HG03139 (cell line): ENCODE results near the gene ROBO1.

ENCODE experiments used
- ATAC-seq: cut with Tn5 transposase; IDR thresholded peaks from one replicate; pipeline ENCODE4 v1.9.1; 2021; ENCODE audit not compliant: unreplicated experiment

Gene ROBO1

DNA sequence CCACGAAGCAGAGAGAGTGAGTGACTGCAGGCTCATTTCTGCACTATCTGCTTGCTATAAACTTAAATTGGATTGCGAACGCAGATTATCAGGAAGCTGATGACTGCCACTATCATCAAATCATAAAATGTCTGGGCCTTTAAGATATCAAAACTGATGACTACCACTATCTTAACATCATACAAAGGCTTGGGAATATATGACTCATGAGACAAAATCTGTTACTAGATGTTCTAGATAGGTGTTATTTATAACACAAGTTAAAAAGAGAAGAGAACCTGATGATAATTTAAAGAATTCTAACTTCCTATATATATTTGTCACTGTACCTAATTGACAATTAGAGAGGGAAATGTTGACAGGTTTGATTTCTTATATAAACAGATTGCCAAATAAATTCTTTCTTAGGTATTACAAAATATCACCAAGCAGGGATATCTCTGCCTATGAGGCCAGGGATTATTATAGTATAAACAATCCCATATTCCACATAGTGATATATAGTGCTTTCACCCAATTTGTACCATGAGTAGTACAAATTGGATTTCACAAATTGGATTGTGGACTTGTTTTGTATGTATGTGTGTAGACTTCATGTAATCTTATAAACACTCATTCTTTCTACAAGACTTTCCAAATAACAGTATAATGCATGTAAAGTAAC is 1157.2 kb downstream of the ROBO1 start:
- ATAC-seq, result no peak

DNA sequence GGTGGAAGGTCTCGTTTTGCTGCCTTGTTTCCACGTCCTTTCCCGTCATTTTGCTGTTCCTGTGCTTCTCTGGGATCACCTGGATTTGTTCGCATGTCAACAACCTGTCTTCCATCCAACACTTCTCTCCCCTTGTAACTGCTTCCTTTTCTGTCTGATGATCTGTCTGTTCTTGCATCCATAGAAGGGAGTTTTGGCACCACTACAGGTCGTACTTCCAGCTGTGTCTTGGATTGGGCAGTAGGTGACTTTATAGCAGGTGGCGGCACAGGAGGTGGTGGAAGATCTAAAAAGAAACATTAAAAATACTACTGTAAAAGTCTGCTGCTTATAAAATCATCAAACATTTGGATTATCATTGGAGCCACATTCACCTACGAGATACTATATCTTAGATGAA is 1161.0 kb downstream of the ROBO1 start:
- no peak for ATAC-seq

DNA sequence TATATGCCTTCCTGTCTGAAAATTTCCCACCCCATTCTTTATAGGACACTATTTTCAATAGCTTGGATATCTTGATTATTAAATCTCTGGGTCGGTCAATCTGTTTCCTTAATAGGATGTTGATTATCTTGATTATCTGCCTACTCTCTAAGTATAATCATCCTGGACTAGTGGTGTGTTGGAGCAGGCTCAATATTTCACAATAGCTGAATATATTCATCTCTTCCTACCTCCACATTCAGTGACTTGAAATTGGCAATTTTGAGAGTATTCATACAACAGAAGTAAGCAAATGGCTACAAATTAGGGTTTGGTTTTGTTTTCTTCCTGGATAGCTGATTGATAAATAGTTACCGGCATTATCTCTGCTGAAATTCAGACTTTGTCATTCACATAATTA is 1162.6 kb downstream of the ROBO1 start:
- no peak for ATAC-seq

DNA sequence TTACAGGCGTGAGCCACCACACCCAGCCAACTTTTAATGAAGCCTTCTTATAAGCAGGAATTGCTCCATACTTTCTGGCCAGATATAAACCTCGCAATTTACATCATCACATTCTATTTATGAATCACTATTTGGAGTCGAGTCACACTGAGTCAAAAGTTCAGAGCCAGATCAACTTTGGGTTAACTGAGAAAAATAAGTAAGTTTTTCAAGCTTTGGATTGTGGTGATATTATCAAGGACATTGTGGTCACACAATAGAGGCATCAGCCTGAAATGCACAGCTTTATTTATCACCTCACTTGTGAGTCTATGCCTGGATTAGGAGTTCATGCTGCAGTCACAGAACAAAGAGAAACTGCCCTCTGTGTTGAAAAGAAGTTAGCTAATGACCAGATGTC is 1163.5 kb downstream of the ROBO1 start:
- ATAC-seq, result no peak

DNA sequence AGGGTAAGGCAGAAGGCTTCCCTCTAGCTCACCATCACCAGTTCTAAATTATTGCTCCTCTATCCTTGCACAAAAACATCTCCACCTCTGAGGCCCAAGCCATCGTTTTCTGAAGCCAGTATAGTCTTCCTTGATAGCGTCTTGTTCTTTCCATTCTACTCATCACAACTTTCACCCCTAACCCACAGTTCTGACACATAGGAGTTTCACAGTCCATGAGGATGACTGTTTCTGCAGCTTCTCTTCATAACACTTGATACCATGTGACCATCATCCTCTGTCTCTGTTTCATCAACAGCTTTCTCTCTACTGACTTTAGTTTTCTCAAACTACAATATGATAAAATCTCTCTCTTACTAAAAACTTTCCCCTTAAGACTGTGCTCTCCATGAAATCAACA is 1166.5 kb downstream of the ROBO1 start:
- ATAC-seq, result no peak

DNA sequence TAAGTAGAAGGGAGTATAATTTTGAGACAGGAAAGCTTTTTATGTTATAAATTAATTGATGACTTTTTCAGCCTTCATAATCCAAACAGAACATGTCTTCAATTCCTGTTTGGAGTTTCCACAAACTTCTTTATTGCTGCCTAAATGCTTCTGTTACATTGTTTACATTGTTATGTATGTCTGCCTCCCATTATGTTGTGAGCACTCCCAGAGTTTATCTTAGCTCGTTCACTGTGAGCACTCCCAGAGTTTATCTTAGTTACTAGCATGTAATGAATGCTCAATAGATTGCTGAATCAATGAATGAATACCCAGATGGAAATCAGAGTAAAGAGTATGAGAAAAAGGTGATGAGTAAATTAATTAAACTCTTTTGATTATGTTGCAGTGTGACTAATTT is 1178.0 kb downstream of the ROBO1 start:
- ATAC-seq, result no peak

DNA sequence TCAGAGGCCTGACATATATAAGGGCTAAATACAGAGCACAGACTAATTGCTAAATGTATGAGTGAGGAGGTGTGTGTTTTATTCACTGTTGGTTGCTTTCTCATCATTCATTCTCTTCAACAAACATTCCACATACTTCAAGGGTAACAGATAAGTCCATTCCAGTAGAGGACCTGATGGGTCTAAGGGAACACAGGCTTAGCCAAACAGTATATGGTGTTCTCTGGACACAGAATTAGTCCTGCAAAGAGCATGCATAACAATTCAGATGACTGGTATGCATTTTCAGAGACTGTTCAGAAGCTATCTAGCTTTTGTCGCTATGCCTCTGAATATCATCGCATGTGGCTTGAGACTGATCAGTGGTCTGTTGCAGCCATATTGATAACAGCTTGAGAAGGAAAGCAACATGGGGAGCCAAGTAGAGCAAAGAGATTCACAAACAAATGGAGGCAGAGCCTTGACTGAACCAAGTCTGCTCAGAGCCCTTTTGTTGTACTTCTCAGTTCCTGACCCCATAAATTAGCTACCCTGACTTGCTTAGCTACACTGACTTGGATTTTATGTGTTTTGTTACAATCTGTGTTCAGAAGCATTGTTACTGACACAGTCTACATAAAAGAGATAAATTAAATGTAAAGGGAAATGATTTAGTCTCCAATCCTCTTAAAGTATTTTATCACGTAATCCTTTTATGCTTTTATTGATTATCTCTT is 1178.7 kb downstream of the ROBO1 start:
- ATAC-seq, result no peak

DNA sequence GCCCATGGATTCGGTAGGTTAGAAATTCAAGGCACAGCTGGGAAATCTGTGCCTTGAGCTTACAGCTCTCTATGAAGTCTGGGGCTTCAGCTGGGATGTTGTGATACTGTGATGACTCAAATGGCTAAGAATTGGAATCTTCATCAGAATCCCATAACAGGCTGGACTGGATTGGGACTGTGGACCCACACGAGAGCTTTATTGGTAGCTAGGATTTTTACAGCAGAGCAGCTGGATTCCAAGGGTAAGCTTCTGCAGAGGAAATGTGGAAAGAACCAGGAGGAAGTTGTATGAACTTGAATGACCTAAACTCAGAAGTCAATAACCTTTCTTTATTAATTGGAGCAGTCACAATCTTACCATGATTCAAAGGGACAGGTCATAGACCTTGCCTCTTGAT is 1187.1 kb downstream of the ROBO1 start:
- ATAC-seq, result no peak

DNA sequence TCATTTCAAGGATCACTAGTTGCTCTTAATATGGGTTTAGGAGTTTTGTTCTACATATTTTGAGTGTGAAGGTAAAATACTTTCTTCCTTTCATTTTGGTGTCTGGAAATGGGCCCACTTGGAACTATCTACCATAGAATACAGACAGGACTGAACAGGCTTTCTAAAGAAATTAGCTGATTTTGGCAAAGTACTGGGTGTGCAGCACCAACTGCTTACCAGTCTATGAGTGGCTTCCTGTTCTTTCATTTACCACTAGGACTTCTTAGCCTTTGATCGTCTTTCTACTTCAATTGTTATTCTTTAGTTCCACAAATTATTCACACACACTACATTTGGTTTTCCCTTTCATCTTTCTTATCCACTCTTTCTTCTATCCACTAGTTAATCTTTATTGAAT is 1196.3 kb downstream of the ROBO1 start:
- ATAC-seq, result no peak

DNA sequence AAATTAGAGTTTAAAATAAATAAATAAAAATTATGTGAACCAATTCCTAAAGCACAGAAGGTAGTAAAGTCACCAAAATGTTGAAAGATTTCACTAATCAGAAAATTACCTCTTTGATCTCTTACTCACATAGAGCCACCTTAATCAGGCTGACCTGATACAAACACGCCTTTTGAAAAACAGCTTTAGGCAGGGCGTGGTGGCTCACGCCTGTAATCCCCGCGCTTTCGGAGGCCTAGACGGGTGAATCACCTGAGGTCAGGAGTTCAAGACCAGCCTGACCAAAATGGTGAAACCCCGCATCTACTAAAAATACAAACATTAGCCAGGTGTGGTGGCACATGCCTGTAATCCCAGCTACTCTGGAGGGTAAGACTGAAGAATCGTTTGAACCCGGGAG is 1197.3 kb downstream of the ROBO1 start:
- no peak for ATAC-seq

DNA sequence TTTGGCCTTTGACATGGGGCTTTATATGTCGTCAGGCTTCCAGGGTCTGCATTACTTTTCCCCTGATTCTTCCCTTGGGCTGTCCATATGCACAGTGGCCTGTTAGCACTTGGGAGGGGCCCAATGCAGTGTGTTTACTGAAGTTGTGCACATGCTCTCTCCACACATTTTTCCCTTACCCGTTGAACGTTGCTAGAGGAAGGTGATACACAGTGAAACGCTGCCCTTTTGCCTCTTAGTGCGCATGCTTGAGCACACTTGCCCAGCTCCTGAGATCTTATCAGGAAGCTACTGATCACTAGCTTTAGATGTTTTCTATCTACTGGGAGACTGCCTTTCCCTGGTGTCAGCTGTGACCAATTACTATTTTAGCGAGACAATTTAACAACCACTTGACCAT is 1198.0 kb downstream of the ROBO1 start:
- ATAC-seq, result no peak

DNA sequence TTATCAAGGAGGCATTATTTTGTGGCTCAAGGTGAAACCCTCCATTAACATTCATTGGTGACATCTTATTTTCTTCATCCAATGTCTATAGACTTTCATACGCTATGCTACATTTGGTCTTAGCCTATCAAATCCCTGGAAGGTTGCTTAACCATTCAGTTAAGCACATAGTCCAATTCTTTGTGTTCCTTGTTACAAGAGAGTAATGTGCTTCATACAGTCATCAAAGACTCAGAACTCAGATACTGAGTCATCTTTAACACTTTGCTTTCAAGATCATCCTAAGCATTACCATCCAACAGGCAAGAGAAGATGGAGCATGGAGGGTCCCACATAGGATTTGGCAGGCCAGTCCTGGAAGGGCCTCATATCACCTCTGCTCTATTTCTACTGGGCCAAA is 1202.1 kb downstream of the ROBO1 start:
- no peak for ATAC-seq

DNA sequence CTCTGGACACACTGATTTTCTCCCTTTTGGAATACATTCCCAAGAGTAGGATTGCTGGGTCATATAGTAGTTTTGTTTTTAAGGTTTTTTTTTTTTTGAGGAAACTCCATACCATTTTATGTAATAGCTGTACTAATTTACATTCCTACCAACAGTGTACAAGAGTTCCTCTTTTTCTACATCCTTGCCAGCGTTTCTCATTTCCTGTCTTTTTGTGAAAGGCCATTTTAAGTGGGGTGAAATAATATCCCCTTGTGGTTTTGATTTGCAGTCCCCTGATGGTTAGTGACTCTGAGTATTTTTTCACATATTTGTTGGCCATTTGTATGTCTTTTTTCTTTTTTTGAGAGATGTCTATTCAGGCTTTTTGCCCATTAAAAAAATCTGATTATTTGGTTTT is 1205.5 kb downstream of the ROBO1 start:
- no peak for ATAC-seq
